SK-N-MC (cell line): ENCODE results near the gene DBN1.

Experiments used
- DNase-seq: peaks from one replicate; pipeline ENCODE4 v3.0.0-alpha.2; 2011; ENCODE audit warnings: low read depth, low spot score
- H3K27ac ChIP-seq: fragments of 200-600 bp; sonication (generic); 2 replicates; pipeline ENCODE4 v1.5.1; 2016; ENCODE audit warnings: mixed run types
- H3K36me3 ChIP-seq: fragments of 200-600 bp; sonication (generic); 2 replicates; pipeline ENCODE4 v1.6.1; 2017; ENCODE audit warnings: antibody characterized with exemption, low read length, mixed read lengths; ENCODE audit not compliant: insufficient read depth
- H3K4me3 ChIP-seq: fragments of 200-600 bp; sonication (generic); 2 replicates; pipeline ENCODE4 v1.5.1; 2016
- H3K9ac ChIP-seq: fragments of 200-600 bp; sonication (generic); 2 replicates; pipeline ENCODE4 v1.8.0; 2017; ENCODE audit warnings: mixed run types, mixed read lengths; ENCODE audit not compliant: insufficient read length
- H3K9me3 ChIP-seq: fragments of 200-600 bp; sonication (generic); 2 replicates; pipeline ENCODE4 v1.6.1; 2017; ENCODE audit warnings: low read depth, mild to moderate bottlenecking, antibody characterized with exemption, low read length, moderate library complexity, mixed read lengths
- EZH2 ChIP-seq: fragments of 200-600 bp; sonication (generic); IDR thresholded peaks from one replicate; pipeline ENCODE4 v1.6.1; 2017; ENCODE audit warnings: antibody characterized with exemption
- FOXP2 ChIP-seq: optimal IDR thresholded peaks from 2 replicates; pipeline ENCODE3; 2011; ENCODE audit warnings: mild to moderate bottlenecking, moderate library complexity; ENCODE audit not compliant: insufficient read depth; ENCODE audit errors: extremely low read length, control extremely low read depth
- POLR2AphosphoS5 ChIP-seq: IDR thresholded peaks from 2 replicates; pipeline ENCODE4 v1.6.1; 2012; ENCODE audit warnings: mild to moderate bottlenecking, low read depth, low read length, borderline replicate concordance

The DBN1 gene

DNA sequence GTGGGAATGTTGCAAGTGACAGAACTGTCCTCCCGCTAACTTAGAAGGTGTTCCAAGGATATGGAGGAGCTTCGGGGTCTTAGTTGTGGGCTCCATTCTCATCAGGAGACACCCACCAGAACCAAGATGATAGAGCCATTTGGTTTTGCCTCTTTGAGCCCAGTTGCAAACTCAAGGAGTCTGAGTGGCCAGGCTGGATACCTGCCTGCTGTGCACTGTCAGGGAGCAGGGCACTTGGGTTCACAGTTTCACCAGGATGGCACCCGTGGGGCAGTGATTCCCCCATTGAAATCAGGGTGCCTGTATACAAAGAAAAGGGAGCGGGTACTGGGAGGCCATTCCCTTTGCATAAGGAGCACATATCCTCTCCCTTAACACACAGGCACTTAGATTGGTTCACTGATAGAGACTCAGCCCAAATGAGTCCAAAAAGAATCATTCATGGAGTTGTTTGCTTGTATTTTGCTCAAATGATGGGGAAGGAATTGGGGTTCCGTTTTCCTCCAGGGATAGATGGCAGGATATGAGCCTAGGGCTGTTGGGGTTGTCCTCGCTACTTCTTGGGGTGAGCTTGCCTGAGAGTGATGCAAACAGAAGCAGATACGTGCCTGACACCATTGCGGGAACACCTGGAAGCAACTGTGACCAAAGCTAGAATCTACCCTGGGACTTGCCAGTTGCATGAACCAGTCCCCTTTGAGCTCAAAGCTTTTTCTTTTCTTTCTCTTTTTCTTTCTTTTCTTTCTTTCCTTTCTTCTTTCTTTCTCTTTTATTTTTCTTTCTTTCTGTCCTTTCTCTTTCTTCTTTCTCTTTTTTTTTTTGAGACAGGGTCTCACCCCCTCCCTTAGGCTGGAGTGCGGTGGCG is 28.1 kb downstream of the DBN1 start:
- H3K36me3 ChIP-seq, result no peaks in the 10 kb centered on the region
- peak overlapping the region; percentile 88 for H3K4me3 ChIP-seq
- no peaks in the 10 kb centered on the region for H3K9me3 ChIP-seq
- no peak overlapping the region for H3K27ac ChIP-seq
- no peak for DNase-seq
- TF ChIP-seq POLR2AphosphoS5 (no peak), EZH2 (no peak), FOXP2 (no peak)
- no peak overlapping the region for H3K9ac ChIP-seq

DNA sequence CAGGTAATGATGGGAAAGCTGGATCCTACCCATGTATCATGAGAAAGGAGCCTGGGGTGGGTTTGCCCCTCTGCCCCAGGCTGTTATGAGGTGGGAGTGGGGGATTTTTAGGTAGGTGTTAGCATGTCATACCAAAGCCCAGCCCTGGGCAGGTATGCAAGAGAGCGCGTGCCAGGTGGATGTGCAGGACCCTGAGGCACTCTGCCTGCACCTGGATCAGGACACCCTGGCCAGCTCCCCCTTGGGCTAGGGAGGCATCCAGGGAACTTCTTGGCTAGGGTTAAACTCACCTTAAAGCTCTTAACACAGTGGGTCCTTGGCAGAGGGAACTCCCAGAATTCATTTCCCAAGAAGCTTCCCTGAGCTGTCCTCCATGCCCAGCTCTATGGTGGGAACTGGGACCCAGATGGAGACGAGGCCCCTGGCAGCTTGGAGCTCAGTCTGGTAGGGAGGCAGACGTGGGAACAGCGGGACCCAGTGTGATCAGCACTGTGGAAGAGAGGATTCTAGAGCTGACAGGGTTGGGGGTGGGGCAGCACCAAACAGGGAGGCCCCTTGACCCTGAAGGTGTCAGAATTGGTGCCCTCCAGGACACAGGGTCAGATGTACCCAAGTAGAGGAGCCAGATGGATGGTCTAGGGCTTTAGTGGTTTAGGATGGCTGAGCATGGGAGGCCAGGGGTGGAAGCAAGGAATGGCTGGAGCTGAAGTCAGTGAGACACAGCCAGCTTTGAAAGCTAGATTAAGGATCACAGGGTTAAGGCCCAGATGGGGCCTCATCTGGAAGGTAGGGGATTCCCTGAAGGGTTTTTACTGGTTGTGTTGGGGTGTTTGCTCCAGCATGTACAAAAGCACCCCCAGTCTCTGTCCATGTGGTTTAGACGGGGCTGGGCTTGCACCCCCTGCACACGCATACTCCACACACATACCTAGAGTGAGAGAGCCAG is 29.1 kb downstream of the DBN1 start:
- no peaks in the 10 kb centered on the region for H3K9me3 ChIP-seq
- H3K9ac ChIP-seq, result no peak overlapping the region
- H3K27ac ChIP-seq, result no peak overlapping the region
- TF ChIP-seq POLR2AphosphoS5, result no peak; the same call in none of the 2 replicates
- no peak for TF ChIP-seq EZH2
- no peak for TF ChIP-seq FOXP2
- no peak for DNase-seq
- no peak overlapping the region for H3K4me3 ChIP-seq
- no peaks in the 10 kb centered on the region for H3K36me3 ChIP-seq

DNA sequence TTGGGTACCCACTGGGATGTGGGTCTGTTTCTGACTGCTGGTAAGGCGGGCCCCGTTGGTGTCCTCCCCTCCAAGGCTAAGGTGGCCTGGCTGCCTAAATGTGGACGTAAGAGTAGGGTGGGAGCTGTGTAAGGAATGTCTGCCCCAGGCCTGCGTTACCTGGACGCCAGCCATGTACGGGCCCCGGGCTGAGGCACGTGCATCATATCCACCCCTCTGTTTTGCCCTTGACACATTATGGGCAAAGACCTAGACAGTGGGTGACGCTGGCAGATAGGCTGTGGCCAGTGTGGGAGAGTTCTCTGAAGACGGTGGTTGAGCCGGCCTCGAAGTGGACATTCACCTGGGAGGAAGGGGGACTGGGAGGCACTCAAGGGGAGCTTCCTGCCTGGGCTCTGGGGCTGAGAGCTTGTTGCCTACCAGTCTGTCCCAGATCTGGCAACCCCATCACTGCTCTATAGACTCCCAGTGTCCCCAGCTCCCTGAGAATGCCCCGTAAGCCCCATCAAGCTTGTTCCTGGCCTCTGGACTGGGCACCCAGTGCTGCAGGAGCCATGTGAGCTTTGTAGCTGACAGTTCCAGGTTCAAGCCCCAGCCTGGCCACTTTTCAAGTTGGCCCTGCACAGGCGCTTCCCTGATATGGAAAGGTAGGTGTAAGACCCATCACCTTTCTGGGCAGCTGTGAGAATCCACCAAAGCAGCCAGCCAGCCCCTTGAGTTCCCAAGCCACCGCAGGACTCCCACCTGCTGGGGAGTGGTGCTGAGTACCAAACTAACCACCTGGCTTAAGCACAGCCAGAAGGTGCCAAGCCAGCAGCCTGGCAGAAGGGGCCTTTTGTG is 30.1 kb downstream of the DBN1 start:
- Histone ChIP-seq H3K9ac (no peak overlapping the region), H3K36me3 (no peaks in the 10 kb centered on the region), H3K4me3 (no peak overlapping the region), H3K9me3 (no peaks in the 10 kb centered on the region), H3K27ac (no peak overlapping the region)
- DNase-seq, result no peak
- TF ChIP-seq EZH2, result no peak
- TF ChIP-seq POLR2AphosphoS5, result no peak
- no peak for TF ChIP-seq FOXP2

DNA sequence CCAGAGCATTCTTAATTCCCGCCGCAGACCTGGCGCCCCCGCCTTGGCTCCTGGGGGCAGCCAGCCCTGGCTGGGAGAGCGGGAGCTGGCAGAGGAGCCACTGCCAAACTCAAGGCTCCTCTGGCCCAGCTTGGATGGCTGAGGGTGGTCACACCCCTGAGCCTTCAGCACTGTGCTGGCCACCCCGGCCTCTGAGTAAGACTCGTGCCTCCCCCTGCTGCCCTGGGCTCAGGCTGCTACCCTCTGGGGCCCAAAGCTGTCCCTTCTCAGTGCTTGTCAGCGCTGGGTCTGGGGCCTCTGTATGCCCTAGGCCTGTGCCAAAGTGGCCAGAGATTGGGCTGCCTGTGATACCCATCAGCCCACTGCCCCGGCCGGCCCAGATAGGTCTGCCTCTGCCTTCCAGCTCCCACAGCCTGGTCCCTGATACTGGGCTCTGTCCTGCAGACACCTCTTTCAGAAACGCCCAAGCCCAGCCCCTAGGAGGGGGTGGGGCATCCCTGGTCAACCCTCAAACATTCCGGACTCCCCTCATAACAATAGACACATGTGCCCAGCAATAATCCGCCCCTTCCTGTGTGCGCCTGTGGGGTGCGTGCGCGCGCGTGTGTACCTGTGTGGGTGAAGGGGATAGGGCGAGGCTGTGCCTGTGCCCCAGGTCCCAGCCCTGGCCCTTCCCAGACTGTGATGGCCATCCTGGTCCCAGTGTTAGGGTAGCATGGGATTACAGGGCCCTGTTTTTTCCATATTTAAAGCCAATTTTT is 31.2 kb downstream of the DBN1 start:
- TF ChIP-seq EZH2 (no peak), FOXP2 (no peak), POLR2AphosphoS5 (no peak)
- Histone ChIP-seq H3K9me3 (no peaks in the 10 kb centered on the region), H3K4me3 (no peak overlapping the region), H3K36me3 (no peaks in the 10 kb centered on the region), H3K9ac (no peak overlapping the region), H3K27ac (no peak overlapping the region)
- no peak for DNase-seq

DNA sequence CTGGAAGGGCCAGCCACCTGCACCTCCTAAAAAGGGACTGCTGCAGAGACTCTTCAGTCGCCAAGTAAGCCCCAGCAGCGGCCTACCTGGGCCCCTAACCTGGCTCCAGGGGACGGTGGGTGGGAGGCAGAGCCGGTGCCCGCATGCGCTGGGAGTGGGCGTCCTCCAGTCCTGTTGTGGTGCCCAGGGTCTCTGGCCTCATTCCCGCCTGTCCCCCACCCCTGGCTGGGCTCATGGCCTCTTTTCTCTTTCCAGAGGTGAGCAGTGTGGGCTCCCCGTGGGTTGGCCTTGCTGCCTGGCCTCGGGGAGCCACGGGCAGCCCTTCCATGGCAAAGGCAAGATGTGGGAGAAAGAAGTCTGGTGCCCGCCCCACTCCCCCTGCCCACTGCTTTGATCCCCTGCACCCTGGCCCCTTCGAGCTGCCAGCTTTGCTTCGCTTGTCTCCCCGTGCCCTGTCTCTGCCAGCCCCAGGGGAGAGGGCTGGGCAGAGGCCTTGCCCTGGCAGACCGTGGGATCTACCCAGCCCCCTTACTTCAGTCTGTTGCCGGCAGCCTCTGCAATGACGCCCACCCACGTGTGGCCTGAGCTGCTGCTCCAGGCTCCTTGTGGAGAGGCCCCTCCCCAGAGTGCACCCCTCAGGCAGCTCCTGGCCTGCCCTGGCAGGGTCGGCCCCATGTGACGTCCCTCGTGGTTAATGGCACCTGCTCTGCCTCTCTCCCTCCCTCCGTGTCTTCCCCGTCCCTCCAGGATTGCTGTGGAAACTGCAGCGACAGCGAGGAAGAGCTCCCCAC is 32.2 kb downstream of the DBN1 start:
- Histone ChIP-seq H3K27ac (no peak overlapping the region), H3K4me3 (no peak overlapping the region), H3K9me3 (no peaks in the 10 kb centered on the region), H3K9ac (no peak overlapping the region), H3K36me3 (no peaks in the 10 kb centered on the region)
- TF ChIP-seq FOXP2 (no peak), EZH2 (no peak), POLR2AphosphoS5 (no peak)
- no peak for DNase-seq

DNA sequence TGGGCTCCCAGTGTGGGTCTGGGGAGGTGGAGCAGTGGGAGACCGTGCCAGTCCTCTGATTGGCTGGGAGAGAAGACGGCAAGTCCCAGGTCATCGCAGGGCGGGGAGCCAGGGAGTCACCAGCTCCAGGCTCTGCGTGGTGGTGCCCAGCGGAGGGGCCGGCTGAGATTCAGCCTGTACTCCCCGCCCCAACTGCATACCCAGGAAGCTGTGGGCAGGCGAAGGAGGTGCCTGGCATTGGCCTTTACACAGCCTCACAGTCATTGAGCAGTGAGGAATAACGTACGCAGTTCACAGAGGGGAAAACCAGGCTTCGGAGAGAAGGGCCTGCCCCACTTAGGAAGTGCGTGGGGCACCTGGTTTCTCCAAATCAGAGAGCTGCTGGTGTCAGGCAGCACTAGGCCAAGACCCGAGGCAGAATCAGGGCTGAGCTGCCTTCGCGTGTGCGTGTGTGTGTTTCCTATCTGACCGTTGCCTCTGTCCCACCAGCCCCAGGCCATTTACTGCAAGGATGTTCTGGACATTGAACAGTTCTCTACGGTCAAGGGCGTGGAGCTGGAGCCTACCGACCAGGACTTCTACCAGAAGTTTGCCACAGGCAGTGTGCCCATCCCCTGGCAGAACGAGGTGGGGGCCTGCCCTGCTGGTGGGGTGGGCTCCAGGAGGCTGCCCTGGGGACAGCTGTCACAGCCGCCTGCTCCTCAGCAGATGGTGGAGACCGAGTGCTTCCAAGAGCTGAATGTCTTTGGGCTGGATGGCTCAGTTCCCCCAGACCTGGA is 33.0 kb downstream of the DBN1 start:
- no peaks in the 10 kb centered on the region; the same call in 1 of the 2 replicates for H3K36me3 ChIP-seq

More for the DNA sequence above, 33.0 kb downstream of the DBN1 start:
- Histone ChIP-seq H3K9ac (no peak overlapping the region), H3K9me3 (no peaks in the 10 kb centered on the region), H3K4me3 (no peak overlapping the region), H3K27ac (no peak overlapping the region)
- TF ChIP-seq POLR2AphosphoS5, result no peak
- TF ChIP-seq EZH2, result no peak
- TF ChIP-seq FOXP2, result no peak
- DNase-seq, result no peak
